CD4-positive, alpha-beta T cell treated with Interleukin-12 subunit alpha and Interleukin-12 subunit beta, for 1 hour (primary cell): ENCODE data around the gene ITPRIPL1.

Experiments
- DNase-seq: peaks from one replicate; pipeline ENCODE4 v3.0.0-alpha.2; 2020

The ITPRIPL1 gene

GRCh38 chr2:96324721-96325040, 436 bp upstream of the ITPRIPL1 start:
- DNase-seq: peak; percentile 36

GRCh38 chr2:96325884-96326255, 753 bp downstream of the ITPRIPL1 start:
- peak; percentile 74 for DNase-seq

GRCh38 chr2:96326564-96326963, 1.4 kb downstream of the ITPRIPL1 start:
- DNase-seq: no peak

GRCh38 chr2:96326990-96327820, 2.1 kb downstream of the ITPRIPL1 start:
- no peak for DNase-seq

GRCh38 chr2:96329456-96329855, 4.3 kb downstream of the ITPRIPL1 start:
- DNase-seq: no peak

GRCh38 chr2:96329874-96330273, 4.8 kb downstream of the ITPRIPL1 start:
- DNase-seq: no peak

- no peak for DNase-seq
These were observed 5.3 kb downstream of the ITPRIPL1 start for GRCh38 chr2:96330407-96330806.

- no peak for DNase-seq
These were observed 8.6 kb downstream of the ITPRIPL1 start for GRCh38 chr2:96333708-96334107.

- no peak for DNase-seq
These were observed 11.1 kb downstream of the ITPRIPL1 start for GRCh38 chr2:96336104-96336775.

GRCh38 chr2:96336873-96337272, 11.8 kb downstream of the ITPRIPL1 start:
- DNase-seq: no peak

- DNase-seq: no peak
These were observed 15.6 kb downstream of the ITPRIPL1 start for GRCh38 chr2:96340493-96341414.

GRCh38 chr2:96341641-96342040, 16.5 kb downstream of the ITPRIPL1 start:
- DNase-seq: no peak

GRCh38 chr2:96342085-96342484, 17.0 kb downstream of the ITPRIPL1 start:
- DNase-seq: peak; percentile 71

GRCh38 chr2:96344011-96344410, 18.9 kb downstream of the ITPRIPL1 start:
- DNase-seq: peak; percentile 74

GRCh38 chr2:96345438-96345837, 20.3 kb downstream of the ITPRIPL1 start:
- DNase-seq: peak; percentile 38

GRCh38 chr2:96345868-96346462, 20.8 kb downstream of the ITPRIPL1 start:
- no peak for DNase-seq

GRCh38 chr2:96347395-96347794, 22.3 kb downstream of the ITPRIPL1 start:
- no peak for DNase-seq

- DNase-seq: no peak
These were observed 28.0 kb downstream of the ITPRIPL1 start for GRCh38 chr2:96353032-96353561.

- no peak for DNase-seq
These were observed 28.5 kb downstream of the ITPRIPL1 start for GRCh38 chr2:96353606-96354101.

GRCh38 chr2:96354492-96354891, 29.4 kb downstream of the ITPRIPL1 start:
- DNase-seq: no peak

- no peak for DNase-seq
These were observed 31.8 kb downstream of the ITPRIPL1 start for GRCh38 chr2:96356889-96357288.

GRCh38 chr2:96359310-96359709, 34.2 kb downstream of the ITPRIPL1 start:
- peak; percentile 51 for DNase-seq

GRCh38 chr2:96359866-96360265, 34.7 kb downstream of the ITPRIPL1 start:
- DNase-seq: peak; percentile 43
